Measurements from ENCODE around the gene RHPN2.

GRCh38 chr19:33080761-33081681, 16.3 kb upstream of the RHPN2 start, which contains the start of gene GPATCH1:
- TF ChIP-seq POLR2A (IDR thresholded peaks at IDR 0.05; ENCODE audit: low read length) = peak; percentile 69
- no peak for TF ChIP-seq GATA1 (IDR thresholded peaks at IDR 0.05; ENCODE audit: low read depth, low read length)
